ENCODE measurements around the gene TRIM45.

- TF ChIP-seq CTCF (IDR thresholded peaks at IDR 0.05) (no peak), POLR2A (IDR thresholded peaks at IDR 0.05) (no peak)
These were observed 23.2 kb downstream of the TRIM45 start for GRCh38 chr1:117098287-117098890.
